ENCODE results near the gene LIMD2. TPM values are rescaled to one million over a fixed set of nuclear protein-coding genes. Genes with fewer than 3 reads are reported as not detected.
A peak's percentile ranks its signal among the peaks of the same experiment; 100 is the strongest.

The LIMD2 gene
- total RNA-seq, 4 donors from 2014 or later: 5.3 to 30.7 (median 12.2) TPM

- H3K4me3 ChIP-seq: no peak overlapping the region
- H3K36me3 ChIP-seq: no peaks in the 10 kb centered on the region
- peaks cover 15% of the 10 kb centered on the region for H3K27me3 ChIP-seq
- intact Hi-C loops (cut with DNase I; ENCODE audit: low total_unique reads) (no loop called here), in situ Hi-C loops (cut with MboI; ENCODE audit: low pct_ligation_motif_present in 1 of 4, low pct_unique_long_range_greater_than_20kb in 1 of 4, low sequenced_read_pairs in 3 of 4) (no loop called here)
- peak overlapping the region in 1 of 4 donors; percentile 87 for H3K27ac ChIP-seq
- DNase-seq: no peak
- peaks cover 7 to 29% (median 26%) of the 10 kb centered on the region in 4 donors for H3K4me1 ChIP-seq
- WGBS, 2 donors (ENCODE audit: low coverage in 1 of 2): 88% methylated on average over 5 of the region's 5 CpGs; no CpG with 5 or more reads in 1 of the 2 donors
- TF ChIP-seq POLR2AphosphoS5 (IDR thresholded peaks at IDR 0.05) (no peak), EP300 (IDR thresholded peaks at IDR 0.05; ENCODE audit: low read depth) (no peak), POLR2A (IDR thresholded peaks at IDR 0.05) (no peak), CTCF (IDR thresholded peaks at IDR 0.05) (no peak)
- no peaks in the 10 kb centered on the region for H3K9me3 ChIP-seq
Observed at GRCh38 chr17:63703029-63703428, 3.1 kb upstream of the LIMD2 start.

GRCh38 chr17:63702721-63703015 is 2.7 kb upstream of the LIMD2 start:
- WGBS, 2 donors (ENCODE audit: low coverage in 1 of 2): 81% methylated on average over 6 of the region's 6 CpGs; no CpG with 5 or more reads in 1 of the 2 donors
- in situ Hi-C loops (cut with MboI; ENCODE audit: low pct_ligation_motif_present in 1 of 4, low pct_unique_long_range_greater_than_20kb in 1 of 4, low sequenced_read_pairs in 3 of 4): no loop called here
- no peak for TF ChIP-seq CTCF (IDR thresholded peaks at IDR 0.05)
- no peak for TF ChIP-seq POLR2A (IDR thresholded peaks at IDR 0.05)
- TF ChIP-seq EP300 (IDR thresholded peaks at IDR 0.05; ENCODE audit: low read depth): no peak
- no peak for TF ChIP-seq POLR2AphosphoS5 (IDR thresholded peaks at IDR 0.05)
- Histone ChIP-seq H3K27me3 (peaks cover 15% of the 10 kb centered on the region), H3K4me1 (peaks cover 7 to 31% (median 27%) of the 10 kb centered on the region in 4 donors), H3K9me3 (no peaks in the 10 kb centered on the region), H3K4me3 (no peak overlapping the region), H3K36me3 (no peaks in the 10 kb centered on the region), H3K27ac (peak overlapping the region in 3 of 4 donors; percentile 83 to 87 (median 86))
- intact Hi-C loops (cut with DNase I; ENCODE audit: low total_unique reads): no loop called here
- DNase-seq: no peak

GRCh38 chr17:63701868-63702720 is 2.2 kb upstream of the LIMD2 start:
- intact Hi-C loops (cut with DNase I; ENCODE audit: low total_unique reads): no loop called here
- Histone ChIP-seq H3K4me1 (peaks cover 7 to 35% (median 29%) of the 10 kb centered on the region in 4 donors), H3K9me3 (no peaks in the 10 kb centered on the region), H3K27ac (peak overlapping the region; percentile 83 to 87 (median 84)), H3K36me3 (no peaks in the 10 kb centered on the region), H3K27me3 (peaks cover 15% of the 10 kb centered on the region), H3K4me3 (peak overlapping the region in 2 of 4 donors; percentile 11 to 64)
- in situ Hi-C loops (cut with MboI; ENCODE audit: low pct_ligation_motif_present in 1 of 4, low pct_unique_long_range_greater_than_20kb in 1 of 4, low sequenced_read_pairs in 3 of 4): no loop called here
- no peak for TF ChIP-seq CTCF (IDR thresholded peaks at IDR 0.05)
- peak in 1 of 3 donors; percentile 8 for TF ChIP-seq POLR2AphosphoS5 (IDR thresholded peaks at IDR 0.05)
- WGBS, 2 donors (ENCODE audit: low coverage in 1 of 2): 78% methylated on average over 19 of the region's 19 CpGs; no CpG with 5 or more reads in 1 of the 2 donors
- peak; percentile 56 for DNase-seq

- peak overlapping the region in 2 of 4 donors; percentile 64 to 68 for H3K4me3 ChIP-seq
- WGBS, 2 donors (ENCODE audit: low coverage in 1 of 2): 50 to 63% methylated on average over 1 to 10 of the region's 10 CpGs
- no peak for DNase-seq
- peaks cover 7 to 41% (median 29%) of the 10 kb centered on the region in 4 donors for H3K4me1 ChIP-seq
- intact Hi-C loops (cut with DNase I; ENCODE audit: low total_unique reads) (no loop called here), in situ Hi-C loops (cut with MboI; ENCODE audit: low pct_ligation_motif_present in 1 of 4, low pct_unique_long_range_greater_than_20kb in 1 of 4, low sequenced_read_pairs in 3 of 4) (no loop called here)
- H3K27me3 ChIP-seq: peaks cover 15% of the 10 kb centered on the region
- TF ChIP-seq POLR2AphosphoS5 (IDR thresholded peaks at IDR 0.05): no peak
- TF ChIP-seq POLR2A (IDR thresholded peaks at IDR 0.05): no peak
- TF ChIP-seq EP300 (IDR thresholded peaks at IDR 0.05; ENCODE audit: low read depth): no peak
- TF ChIP-seq CTCF (IDR thresholded peaks at IDR 0.05): no peak
- H3K36me3 ChIP-seq: no peaks in the 10 kb centered on the region
- no peaks in the 10 kb centered on the region for H3K9me3 ChIP-seq
- H3K27ac ChIP-seq: peak overlapping the region; percentile 83 to 87 (median 84)
Observed at GRCh38 chr17:63701456-63701820, 1.5 kb upstream of the LIMD2 start.

Measured in transverse colon (tissue), 4 donors.